HG02885 (cell line): ENCODE data around the gene FAXDC2.
"Not testable (repeated sequence)": the region's sequence is repeated elsewhere in the genome, so short reads cannot be mapped to it uniquely, and the experiment has no call there.

Experiments
- ATAC-seq: cut with Tn5 transposase; IDR thresholded peaks from one replicate; pipeline ENCODE4 v1.9.1; 2021; ENCODE audit warnings: mild to moderate bottlenecking; ENCODE audit not compliant: unreplicated experiment, poor library complexity

The FAXDC2 gene

GRCh38 chr5:154862766-154863165 is 12.4 kb upstream of the FAXDC2 start:
- ATAC-seq: no peak

- no peak for ATAC-seq
Measured at GRCh38 chr5:154861946-154862345, 11.5 kb upstream of the FAXDC2 start.

GRCh38 chr5:154860765-154861164 is 10.4 kb upstream of the FAXDC2 start:
- ATAC-seq: no peak

- ATAC-seq: no peak
Measured at GRCh38 chr5:154860123-154860522, 9.7 kb upstream of the FAXDC2 start.

GRCh38 chr5:154858972-154859871 is 8.8 kb upstream of the FAXDC2 start:
- ATAC-seq: peak; percentile 11

- peak; percentile 80 for ATAC-seq
Measured at GRCh38 chr5:154858297-154858971, 8.0 kb upstream of the FAXDC2 start, which contains the start of gene CNOT8. CNOT8 (plus strand) TSS chr5:154858627; CDS start chr5:154863279, 4,652 bp downstream.

- peak; percentile 67 for ATAC-seq
Measured at GRCh38 chr5:154857530-154858296, 7.3 kb upstream of the FAXDC2 start.

GRCh38 chr5:154851351-154851750 is 948 bp upstream of the FAXDC2 start:
- no peak for ATAC-seq

- peak; percentile 9 for ATAC-seq
Measured at GRCh38 chr5:154849791-154850201, 607 bp downstream of the FAXDC2 start.

GRCh38 chr5:154849264-154849785 is 1.1 kb downstream of the FAXDC2 start:
- no peak for ATAC-seq

- no peak for ATAC-seq
Measured at GRCh38 chr5:154844809-154845208, 5.6 kb downstream of the FAXDC2 start.

GRCh38 chr5:154842689-154843530 is 7.5 kb downstream of the FAXDC2 start:
- no peak for ATAC-seq

- ATAC-seq: no peak
Measured at GRCh38 chr5:154841273-154841661, 9.1 kb downstream of the FAXDC2 start.

GRCh38 chr5:154840435-154841272 is 9.7 kb downstream of the FAXDC2 start:
- ATAC-seq: no peak

- ATAC-seq: no peak
Measured at GRCh38 chr5:154837009-154837901, 13.1 kb downstream of the FAXDC2 start.

- no peak for ATAC-seq
Measured at GRCh38 chr5:154836225-154836624, 14.2 kb downstream of the FAXDC2 start.

- not testable (repeated sequence) for ATAC-seq
Measured at GRCh38 chr5:154835701-154836052, 14.7 kb downstream of the FAXDC2 start.

GRCh38 chr5:154834053-154834452 is 16.4 kb downstream of the FAXDC2 start:
- ATAC-seq: no peak
